GM12878 (cell line): ENCODE measurements around the gene SRGAP2C. TPM values are rescaled to one million over a fixed set of nuclear protein-coding genes. Genes with fewer than 3 reads are reported as not detected.
"Not testable (repeated sequence)": the region's sequence is repeated elsewhere in the genome, so short reads cannot be mapped to it uniquely, and the experiment has no call there.

Experiments
- ATAC-seq: fragments of 200-7000 bp; cut with Tn5 transposase; 3 replicates; pipeline ENCODE4 v1.9.1; 2020; ENCODE audit warnings: mild to moderate bottlenecking, moderate library complexity
- BruUV-seq: library from RNA; stranded (reverse); fragments of 400-500 nt; replicated peaks from 2 replicates; lab custom pipeline; 2021; lab: Mats Ljungman, UMichigan
- CTCF ChIA-PET: fragments of 300-600 bp; sonication (Branson Sonifier 250); formaldehyde crosslinking; extraction: SDS; loops from one replicate; lab custom pipeline; 2021; ENCODE audit warnings: inconsistent platforms; lab: Yijun Ruan, JAX
- POLR2A ChIA-PET: fragments of 350-600 bp; formaldehyde crosslinking; extraction: SDS; loops from one replicate; lab custom pipeline; 2021; ENCODE audit warnings: inconsistent platforms; lab: Charles Lee
- RAD21 ChIA-PET: fragments of 300-600 bp; sonication (Branson Sonifier 250); formaldehyde crosslinking; loops from one replicate; lab custom pipeline; 2023; ENCODE audit warnings: antibody characterized with exemption; ENCODE audit not compliant: unreplicated experiment; lab: Charles Lee
- SMC1A ChIA-PET: fragments of 300-600 bp; sonication (Branson Sonifier 250); formaldehyde crosslinking; loops from one replicate; lab custom pipeline; 2023; ENCODE audit not compliant: unreplicated experiment, uncharacterized antibody; lab: Charles Lee
- DNase-seq: peaks from one replicate; pipeline ENCODE4 v3.0.0-alpha.2; 2011; ENCODE audit warnings: low read depth, low spot score
- FAIRE-seq: peaks from 3 replicates; lab custom pipeline; 2011; peaks lifted over from hg19 to GRCh38; lab: Jason Lieb, UNC
- H2AFZ ChIP-seq: 2 replicates; pipeline ENCODE4 v1.6.0; 2011; ENCODE audit warnings: low read depth, low read length, control low read depth; ENCODE audit not compliant: control insufficient read depth
- H3K27ac ChIP-seq: 2 replicates; pipeline ENCODE4 v1.5.1; 2011; ENCODE audit warnings: control low read depth; ENCODE audit not compliant: control insufficient read depth, insufficient read depth
- H3K27me3 ChIP-seq, 2 experiments: replicated peaks in 1 of 2; 2 replicates each; pipeline versions ENCODE4 v1.6.0 to v1.6.1; 2011; ENCODE audit warnings: low read length in 1 of 2; ENCODE audit not compliant: control insufficient read depth in 2 of 2, insufficient read depth in 2 of 2
- H3K36me3 ChIP-seq, 2 experiments: 2 replicates each; pipeline ENCODE4 v1.5.1; 2011; ENCODE audit warnings: low read length in 1 of 2; ENCODE audit not compliant: control insufficient read depth in 2 of 2, insufficient read depth in 2 of 2
- H3K4me1 ChIP-seq: 2 replicates; pipeline ENCODE4 v1.6.1; 2011; ENCODE audit warnings: mild to moderate bottlenecking, low read length, moderate library complexity, mixed read lengths; ENCODE audit not compliant: control insufficient read depth, insufficient read depth
- H3K4me2 ChIP-seq: 2 replicates; pipeline ENCODE4 v1.6.0; 2011; ENCODE audit warnings: control low read depth; ENCODE audit not compliant: control insufficient read depth, insufficient read depth
- H3K4me3 ChIP-seq: fragments of 200-600 bp; sonication (generic); 2 replicates; pipeline ENCODE4 v1.5.1; 2016
- H3K79me2 ChIP-seq: 2 replicates; pipeline ENCODE4 v1.6.0; 2011; ENCODE audit warnings: low read length; ENCODE audit not compliant: control insufficient read depth, insufficient read depth
- H3K9ac ChIP-seq: 2 replicates; pipeline ENCODE4 v1.8.0; 2011; ENCODE audit warnings: low read length, control low read depth, mixed read lengths; ENCODE audit not compliant: control insufficient read depth, insufficient read depth
- H3K9me3 ChIP-seq: replicated peaks from 3 replicates; pipeline ENCODE4 v1.5.1; 2011; ENCODE audit warnings: mild to moderate bottlenecking, low read length; ENCODE audit not compliant: control insufficient read depth, insufficient read depth
- H4K20me1 ChIP-seq: 2 replicates; pipeline ENCODE4 v1.6.0; 2011; ENCODE audit not compliant: control insufficient read depth, insufficient read depth
- WGBS: methylation state at CpG from one replicate; pipeline ENCODE4 v1.1.6; 2016; ENCODE audit warnings: low lambda C conversion rate; ENCODE audit not compliant: insufficient replicate concordance, insufficient coverage; ENCODE audit errors: missing lambda C conversion rate; 5-methylcytosine and 5-hydroxymethylcytosine counted together
- in situ Hi-C: fragments of 300-500 bp; cut with MboI; formaldehyde crosslinking; loops from 9 replicates; pipeline ENCODE4 v1.14.3; 2018; ENCODE audit warnings: mixed read lengths
- intact Hi-C: fragments of 100-400 bp; cut with micrococcal nuclease; formaldehyde crosslinking; loops from one replicate; pipeline ENCODE4 v1.14.2; 2022; ENCODE audit not compliant: unreplicated experiment
- polyA plus RNA-seq, 11 experiments: library from polyadenylated mRNA; depleted of rRNA in 4 of 11; unstranded in 6 of 11; stranded (reverse) in 5 of 11; fragments of >200 nt; fragmentation: Nextera tagmentation in 4 of 11; fragmentation: Illumina TruSeq in 1 of 11; extraction: Ambion mirVana in 4 of 11; extraction: Trizol in 1 of 11; gene quantifications; 1 replicate in 1 of 11; 2 replicates in 10 of 11; pipeline versions ENCODE4 v1.2.1 to v1.2.3, GENCODE V29; 2011 to 2016; ENCODE audit warnings: inconsistent platforms in 2 of 11, missing spikeins in 2 of 11, low read depth in 1 of 11
- total RNA-seq, 4 experiments: library from RNA; depleted of rRNA in 3 of 4; stranded (reverse); fragments of >200 nt in 3 of 4; fragmentation: Illumina TruSeq in 1 of 4; extraction: Trizol in 1 of 4; gene quantifications; 2 replicates each; pipeline versions ENCODE4 v1.2.1 to v1.2.3, GENCODE V29; 2013 to 2021

Gene SRGAP2C
- total and polyA plus RNA-seq, 10 of the 15 experiments (the other 5 are each of a cell fraction or from before 2014, with no cell fraction given): 0.82 to 7.6 (median 2.3) TPM

GRCh38 chr1:121207328-121207727 is 22.6 kb downstream of the SRGAP2C start:
- POLR2A ChIA-PET, H3K9me3 ChIP-seq, ATAC-seq, H3K27ac ChIP-seq, H3K27me3 ChIP-seq, CTCF ChIA-PET, RAD21 ChIA-PET, H3K79me2 ChIP-seq, H4K20me1 ChIP-seq, H3K4me1 ChIP-seq, DNase-seq, H3K4me3 ChIP-seq, BruUV-seq, H3K4me2 ChIP-seq, in situ Hi-C loops, intact Hi-C loops, H3K9ac ChIP-seq, SMC1A ChIA-PET, FAIRE-seq, H3K36me3 ChIP-seq, H2AFZ ChIP-seq: not testable (repeated sequence)
- WGBS: 100% methylated on average over 1 of the region's 2 CpGs

DNA sequence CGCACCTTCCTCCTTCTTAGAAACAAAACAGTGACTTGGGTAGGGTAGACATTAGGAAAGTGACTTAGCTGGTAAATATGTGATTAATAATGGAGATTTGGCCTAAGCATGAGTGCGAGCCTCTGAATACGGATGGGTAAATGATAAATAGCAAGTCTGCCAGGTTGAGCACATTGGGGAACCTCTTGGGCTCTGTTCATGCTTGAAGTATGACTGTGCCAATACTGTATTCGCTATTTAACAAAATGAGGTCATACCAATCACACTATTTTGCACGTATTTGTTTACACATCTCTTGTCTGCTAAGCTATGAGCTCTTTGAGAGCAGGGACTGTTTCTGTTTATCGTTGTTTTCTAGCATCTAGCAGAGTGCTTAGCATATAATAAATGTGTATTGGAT is 23.6 kb downstream of the SRGAP2C start:
- H3K4me2 ChIP-seq, DNase-seq, POLR2A ChIA-PET: not testable (repeated sequence)

DNA sequence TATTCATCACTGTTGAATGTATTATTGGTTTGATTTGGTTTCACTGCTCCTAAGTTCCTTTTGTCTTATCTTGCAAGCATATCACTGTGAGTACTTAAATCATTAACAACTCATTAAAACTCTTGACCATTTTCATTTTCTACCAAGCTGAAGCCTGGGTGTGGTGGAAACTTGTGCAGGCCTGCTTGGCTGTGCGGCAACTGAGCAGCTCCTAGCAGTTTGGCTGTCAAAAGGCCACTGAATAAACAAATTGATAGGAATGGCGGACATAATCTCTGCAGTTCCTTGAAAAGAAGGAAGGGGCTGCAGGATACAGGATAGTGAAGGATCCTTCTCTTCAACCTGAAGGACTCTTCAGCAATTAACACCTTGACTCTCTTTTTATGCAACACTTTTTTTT is 26.0 kb downstream of the SRGAP2C start:
- H3K9ac ChIP-seq, RAD21 ChIA-PET, H3K4me2 ChIP-seq, ATAC-seq, SMC1A ChIA-PET, H3K9me3 ChIP-seq, H3K79me2 ChIP-seq, FAIRE-seq, H3K36me3 ChIP-seq, H3K4me1 ChIP-seq, in situ Hi-C loops, CTCF ChIA-PET, DNase-seq, H4K20me1 ChIP-seq, H2AFZ ChIP-seq, H3K4me3 ChIP-seq, intact Hi-C loops, H3K27ac ChIP-seq, H3K27me3 ChIP-seq, BruUV-seq, POLR2A ChIA-PET: not testable (repeated sequence)
- WGBS: no CpG with 5 or more reads among the region's 2 CpGs

More for the DNA sequence above, 23.6 kb downstream of the SRGAP2C start:
- H4K20me1 ChIP-seq, H3K4me3 ChIP-seq, H3K4me1 ChIP-seq, intact Hi-C loops, H3K9me3 ChIP-seq, H3K27me3 ChIP-seq, FAIRE-seq, RAD21 ChIA-PET, H3K9ac ChIP-seq, H3K36me3 ChIP-seq, H3K79me2 ChIP-seq, BruUV-seq, H2AFZ ChIP-seq, in situ Hi-C loops, H3K27ac ChIP-seq, ATAC-seq, SMC1A ChIA-PET, CTCF ChIA-PET: not testable (repeated sequence)
- WGBS: 100% methylated on average over 2 of the region's 6 CpGs

DNA sequence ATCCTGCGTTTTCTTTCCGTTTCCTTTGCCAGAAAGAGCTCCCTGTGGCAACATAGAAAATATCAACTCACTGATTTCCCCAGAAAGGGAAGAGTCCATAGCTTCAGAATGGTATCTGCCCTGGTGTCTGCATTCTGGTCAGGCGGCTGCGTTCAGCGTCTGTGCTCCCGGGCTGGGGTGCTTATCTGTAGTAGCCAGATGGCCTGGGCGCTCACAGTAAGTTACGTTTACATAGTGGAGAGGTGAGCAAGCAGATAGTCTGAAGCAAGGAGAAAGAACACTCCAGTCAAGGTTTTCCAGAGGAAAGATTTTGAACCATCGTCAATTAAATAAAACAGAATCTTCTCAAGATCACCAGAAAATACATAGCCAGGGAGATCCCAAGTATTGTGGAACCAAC is 28.7 kb downstream of the SRGAP2C start:
- not testable (repeated sequence) for BruUV-seq

More for the DNA sequence above, 28.7 kb downstream of the SRGAP2C start:
- H3K4me1 ChIP-seq, POLR2A ChIA-PET, H3K79me2 ChIP-seq, in situ Hi-C loops, CTCF ChIA-PET, H3K36me3 ChIP-seq, RAD21 ChIA-PET, H3K4me2 ChIP-seq, intact Hi-C loops, H3K27me3 ChIP-seq, H3K4me3 ChIP-seq, H2AFZ ChIP-seq, H3K27ac ChIP-seq, H3K9me3 ChIP-seq, FAIRE-seq, ATAC-seq, H4K20me1 ChIP-seq, H3K9ac ChIP-seq, SMC1A ChIA-PET, DNase-seq: not testable (repeated sequence)
- no CpG with 5 or more reads among the region's 9 CpGs for WGBS
